CD4-positive, alpha-beta T cell treated with Interleukin-4 for 1 hour (primary cell): ENCODE data around the gene DHTKD1.
"Not testable (repeated sequence)": the region's sequence is repeated elsewhere in the genome, so short reads cannot be mapped to it uniquely, and the experiment has no call there.

Experiments
- DNase-seq, 2 donors: peaks; one replicate each; pipeline ENCODE4 v3.0.0-alpha.2; 2020 to 2022

DHTKD1 gene

GRCh38 chr10:12063483-12063818 is 5.3 kb upstream of the DHTKD1 start:
- no peak for DNase-seq

GRCh38 chr10:12067336-12067735 is 1.4 kb upstream of the DHTKD1 start:
- no peak for DNase-seq

- DNase-seq: not testable (repeated sequence)
These were observed 2.7 kb downstream of the DHTKD1 start for GRCh38 chr10:12071441-12071840.

GRCh38 chr10:12073526-12073925 is 4.8 kb downstream of the DHTKD1 start:
- no peak for DNase-seq

GRCh38 chr10:12077580-12078180 is 8.9 kb downstream of the DHTKD1 start:
- peak in 1 of 2 donors; percentile 40 for DNase-seq

- DNase-seq: no peak
These were observed 12.7 kb downstream of the DHTKD1 start for GRCh38 chr10:12081470-12081869.

GRCh38 chr10:12081879-12082557 is 13.3 kb downstream of the DHTKD1 start:
- DNase-seq: no peak

- no peak for DNase-seq
These were observed 20.2 kb downstream of the DHTKD1 start for GRCh38 chr10:12088919-12089318.

GRCh38 chr10:12091421-12091820 is 22.7 kb downstream of the DHTKD1 start:
- no peak for DNase-seq

- DNase-seq: not testable (repeated sequence)
These were observed 28.6 kb downstream of the DHTKD1 start for GRCh38 chr10:12097361-12097760.

GRCh38 chr10:12097791-12098190 is 29.0 kb downstream of the DHTKD1 start:
- DNase-seq: no peak

- DNase-seq: no peak
These were observed 30.2 kb downstream of the DHTKD1 start for GRCh38 chr10:12098966-12099365.

GRCh38 chr10:12103802-12104201 is 35.0 kb downstream of the DHTKD1 start:
- no peak for DNase-seq

GRCh38 chr10:12107781-12108180 is 39.0 kb downstream of the DHTKD1 start:
- DNase-seq: no peak

- DNase-seq: no peak
These were observed 40.5 kb downstream of the DHTKD1 start for GRCh38 chr10:12109286-12109685.

- no peak for DNase-seq
These were observed 42.8 kb downstream of the DHTKD1 start for GRCh38 chr10:12111528-12111927.

- no peak for DNase-seq
These were observed 44.9 kb downstream of the DHTKD1 start for GRCh38 chr10:12113627-12114026.

GRCh38 chr10:12121673-12122072 is 52.9 kb downstream of the DHTKD1 start:
- DNase-seq: no peak

GRCh38 chr10:12129222-12130111 is 60.7 kb downstream of the DHTKD1 start, which contains the start of gene SEC61A2:
TSS of gene SEC61A2 (plus strand) at chr10:12129677. CDS start at chr10:12129788, 111 bp downstream.
- DNase-seq: peak; percentile 95 to 96

- DNase-seq: peak; percentile 54 to 67
These were observed 61.6 kb downstream of the DHTKD1 start for GRCh38 chr10:12130237-12130872.

GRCh38 chr10:12135631-12136030 is 66.9 kb downstream of the DHTKD1 start:
- no peak for DNase-seq

GRCh38 chr10:12140038-12140437 is 71.3 kb downstream of the DHTKD1 start:
- no peak for DNase-seq

GRCh38 chr10:12144538-12144937 is 75.8 kb downstream of the DHTKD1 start:
- no peak for DNase-seq
